Effector memory CD4-positive, alpha-beta T cell (primary cell): ENCODE data around the gene CGB5.
A peak's percentile ranks its signal among the peaks of the same experiment; 100 is the strongest.
"Not testable (repeated sequence)": the region's sequence is repeated elsewhere in the genome, so short reads cannot be mapped to it uniquely, and the experiment has no call there.

Experiments
- DNase-seq, 3 donors: peaks; one replicate each; pipeline ENCODE4 v3.0.0-alpha.2; 2020
- H3K27ac ChIP-seq: 2 replicates; pipeline ENCODE4 v1.7.0; 2013; ENCODE audit warnings: mild to moderate bottlenecking, low read length, moderate library complexity; ENCODE audit not compliant: insufficient read depth, poor library complexity, severe bottlenecking
- H3K27me3 ChIP-seq: replicated peaks from 2 replicates; pipeline ENCODE4 v1.7.0; 2013; ENCODE audit warnings: mild to moderate bottlenecking, low read length; ENCODE audit not compliant: insufficient read depth, control insufficient read depth, poor library complexity, severe bottlenecking
- H3K36me3 ChIP-seq: 2 replicates; pipeline ENCODE4 v1.7.0; 2013; ENCODE audit warnings: mild to moderate bottlenecking, low read length, moderate library complexity; ENCODE audit not compliant: control insufficient read depth, insufficient read depth
- H3K4me1 ChIP-seq: 2 replicates; pipeline ENCODE4 v1.7.0; 2013; ENCODE audit warnings: low read length, mild to moderate bottlenecking; ENCODE audit not compliant: control insufficient read depth, insufficient read depth, poor library complexity, severe bottlenecking
- H3K4me3 ChIP-seq: 2 replicates; pipeline ENCODE4 v1.7.0; 2013; ENCODE audit warnings: low read length, low read depth, mild to moderate bottlenecking; ENCODE audit not compliant: insufficient read depth, poor library complexity, severe bottlenecking
- H3K9me3 ChIP-seq: 2 replicates; pipeline ENCODE4 v1.7.0; 2013; ENCODE audit warnings: mild to moderate bottlenecking, low read length, moderate library complexity; ENCODE audit not compliant: control insufficient read depth

CGB5 gene

DNA sequence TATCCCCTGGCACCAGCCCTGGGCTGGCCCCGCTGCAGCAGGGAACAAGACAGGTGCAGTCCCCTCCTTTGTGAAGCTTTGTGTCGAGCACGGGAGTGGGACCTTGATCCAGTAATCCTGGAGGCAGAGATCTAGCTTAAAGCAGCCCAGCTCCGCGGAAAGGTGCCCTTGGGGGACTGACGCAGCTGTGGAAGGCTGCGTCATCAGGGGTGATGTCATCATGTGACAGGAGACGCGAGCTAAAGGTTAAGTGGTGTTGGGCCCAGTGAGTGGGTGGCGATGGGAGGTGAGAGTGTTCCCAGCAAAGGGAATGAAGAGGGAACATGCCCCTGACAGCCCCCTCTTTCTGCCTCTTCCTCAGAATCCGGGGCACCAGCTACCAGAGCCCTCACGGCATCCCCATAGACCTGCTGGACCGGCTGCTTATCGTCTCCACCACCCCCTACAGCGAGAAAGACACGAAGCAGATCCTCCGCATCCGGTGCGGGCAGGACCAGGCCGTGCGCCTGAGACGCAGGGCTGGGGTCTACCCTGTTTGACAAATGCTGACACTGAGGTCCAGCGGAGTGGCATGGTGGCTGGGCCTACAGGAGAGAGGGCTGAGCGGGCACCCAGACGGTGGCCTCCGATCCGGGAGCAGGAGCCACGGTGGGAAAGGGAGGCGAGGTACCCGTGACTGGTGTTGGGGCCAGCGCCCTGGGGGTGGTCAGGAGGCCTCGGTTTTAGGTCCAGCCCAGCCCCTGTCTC is 29.4 kb upstream of the CGB5 start:
- DNase-seq, result no peak
- Histone ChIP-seq H3K4me3 (no peak overlapping the region), H3K4me1 (peaks cover 8% of the 10 kb centered on the region), H3K9me3 (no peaks in the 10 kb centered on the region), H3K36me3 (peaks cover 21% of the 10 kb centered on the region), H3K27ac (no peak overlapping the region), H3K27me3 (no peaks in the 10 kb centered on the region)

DNA sequence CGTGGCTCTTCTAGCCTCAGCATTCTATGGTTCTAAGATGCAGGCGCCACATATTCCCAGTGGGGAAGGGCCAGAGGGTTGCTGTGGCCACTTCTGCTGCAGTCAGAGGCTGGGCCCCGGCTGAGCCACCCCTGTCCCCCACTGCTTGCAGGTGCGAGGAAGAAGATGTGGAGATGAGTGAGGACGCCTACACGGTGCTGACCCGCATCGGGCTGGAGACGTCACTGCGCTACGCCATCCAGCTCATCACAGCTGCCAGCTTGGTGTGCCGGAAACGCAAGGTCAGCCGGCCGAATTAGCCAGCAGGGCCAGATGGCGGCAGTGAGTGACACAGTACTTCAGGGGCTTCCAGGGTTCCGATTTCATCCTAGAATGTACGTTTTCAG is 28.8 kb upstream of the CGB5 start:
- Histone ChIP-seq H3K4me3 (no peak overlapping the region), H3K36me3 (peaks cover 16% of the 10 kb centered on the region), H3K4me1 (peaks cover 13% of the 10 kb centered on the region), H3K27ac (no peak overlapping the region), H3K9me3 (no peaks in the 10 kb centered on the region), H3K27me3 (no peaks in the 10 kb centered on the region)
- no peak for DNase-seq

DNA sequence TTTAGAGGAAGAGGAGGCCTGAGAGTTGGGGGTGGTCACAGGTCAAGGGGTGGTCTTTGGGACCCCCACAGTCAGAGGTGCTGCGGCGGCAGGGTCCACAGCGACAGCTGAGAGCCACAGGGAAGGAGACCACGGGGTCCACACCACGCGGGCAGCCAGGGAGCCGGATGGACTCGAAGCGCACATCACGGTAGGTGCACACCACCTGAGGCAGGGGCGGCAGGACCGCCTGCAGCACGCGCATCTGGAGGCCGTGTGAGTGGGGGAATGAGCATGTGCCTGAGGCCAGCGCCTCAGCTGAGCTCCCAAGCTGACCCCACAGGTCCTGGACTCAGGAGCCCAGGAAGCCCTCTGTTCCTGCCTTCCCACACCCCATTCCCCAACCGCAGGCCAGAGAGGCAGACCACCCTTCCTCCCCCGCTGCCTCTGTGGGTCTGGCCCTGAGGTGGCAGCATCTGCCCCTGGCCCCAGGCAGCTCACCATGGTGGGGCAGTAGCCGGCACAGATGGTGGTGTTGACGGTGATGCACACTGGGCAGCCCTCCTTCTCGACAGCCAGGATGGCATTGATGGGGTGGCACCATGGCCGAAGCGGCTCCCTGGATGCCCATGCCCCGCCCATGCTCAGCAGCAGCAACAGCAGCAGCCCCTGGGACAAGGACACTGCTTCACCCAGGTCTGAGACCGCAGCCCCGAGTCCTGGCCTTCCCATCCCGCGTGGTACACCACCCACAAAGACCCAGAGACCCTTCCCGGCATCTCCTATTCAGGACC is 27.4 kb upstream of the CGB5 start:
- no peak for DNase-seq
- Histone ChIP-seq H3K4me3 (no peak overlapping the region), H3K27me3 (no peaks in the 10 kb centered on the region), H3K27ac (no peak overlapping the region), H3K9me3 (no peaks in the 10 kb centered on the region), H3K36me3 (peaks cover 5% of the 10 kb centered on the region), H3K4me1 (peaks cover 13% of the 10 kb centered on the region)

DNA sequence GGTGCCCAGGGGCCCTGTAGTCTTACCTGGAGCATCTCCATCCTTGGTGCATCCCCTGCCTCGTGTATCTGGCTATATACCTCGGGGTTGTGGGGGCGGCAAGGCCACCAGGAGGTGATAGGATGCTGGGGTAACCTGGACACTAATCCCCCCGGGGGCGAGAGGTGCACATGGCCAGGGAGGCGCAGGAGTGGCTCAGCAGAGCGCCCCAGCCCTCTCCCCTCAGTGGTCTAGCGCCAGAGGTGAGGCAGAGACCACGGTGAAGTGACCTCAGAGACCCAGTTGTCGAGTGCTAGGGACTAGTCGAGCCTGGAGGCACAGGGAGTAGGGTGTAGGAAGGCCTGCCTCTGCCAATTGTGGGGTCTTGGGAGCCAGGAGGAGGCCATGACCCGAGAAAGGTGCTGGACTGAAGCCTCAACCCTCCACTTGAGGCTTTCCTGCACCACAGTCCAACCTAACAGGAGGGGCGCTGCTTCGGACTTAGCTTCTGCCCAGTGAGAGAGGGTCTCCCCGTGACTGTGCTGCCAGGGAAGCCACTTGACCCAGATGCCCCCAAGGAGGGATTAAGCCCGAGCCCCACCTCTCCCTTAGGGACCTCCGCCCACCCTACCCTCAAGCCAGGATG is 26.5 kb upstream of the CGB5 start, which contains the start of gene LHB:
LHB (minus strand) TSS at position 51 of the 625 bp plus-strand sequence; CDS start at position 41, 10 bp downstream.
- no peak for DNase-seq
- Histone ChIP-seq H3K36me3 (peaks cover 1% of the 10 kb centered on the region), H3K9me3 (no peaks in the 10 kb centered on the region), H3K4me3 (peak within 1 kb of the TSS; percentile 66), H3K27ac (peak within 1 kb of the TSS; percentile 48), H3K4me1 (peaks cover 13% of the 10 kb centered on the region), H3K27me3 (no peaks in the 10 kb centered on the region)

DNA sequence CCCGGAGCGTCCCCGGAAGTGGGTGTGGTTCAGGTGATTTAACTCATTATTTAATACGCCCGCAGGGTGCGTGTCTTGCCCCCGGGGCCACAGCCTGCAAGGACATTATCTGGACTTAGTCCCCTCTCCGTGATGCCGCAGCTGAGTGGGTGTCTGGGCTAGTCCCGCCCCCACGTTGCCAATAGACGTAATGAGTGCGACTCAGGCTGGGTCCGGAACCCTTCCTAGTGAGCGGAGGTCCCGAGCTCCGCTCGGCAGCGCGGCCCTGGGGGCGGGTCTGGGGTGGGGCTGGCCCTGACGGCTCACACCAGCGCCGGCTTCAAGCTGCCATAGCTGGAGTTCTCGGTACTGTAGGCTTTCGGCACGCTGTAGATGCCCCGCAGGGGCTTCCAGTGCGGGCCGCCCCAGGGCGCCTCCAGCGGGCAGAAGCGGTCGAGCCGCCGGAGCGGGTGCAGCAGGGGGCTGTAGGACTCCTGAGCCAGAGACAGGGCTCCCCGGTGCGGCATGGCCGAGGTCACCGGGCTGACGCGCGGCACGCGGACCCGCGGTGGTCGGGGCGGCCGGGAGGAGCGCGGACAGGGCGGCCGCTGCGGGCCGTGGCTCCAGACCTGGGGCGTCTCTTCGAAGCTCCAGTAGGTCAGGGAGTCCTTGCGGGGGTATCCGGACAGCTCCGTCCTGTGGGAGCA is 25.8 kb upstream of the CGB5 start:
- Histone ChIP-seq H3K4me1 (peaks cover 13% of the 10 kb centered on the region), H3K9me3 (no peaks in the 10 kb centered on the region), H3K36me3 (no peaks in the 10 kb centered on the region), H3K27ac (peak overlapping the region; percentile 48), H3K27me3 (no peaks in the 10 kb centered on the region), H3K4me3 (peak overlapping the region; percentile 66)
- DNase-seq, result peak; percentile 32 to 55 (median 49)

DNA sequence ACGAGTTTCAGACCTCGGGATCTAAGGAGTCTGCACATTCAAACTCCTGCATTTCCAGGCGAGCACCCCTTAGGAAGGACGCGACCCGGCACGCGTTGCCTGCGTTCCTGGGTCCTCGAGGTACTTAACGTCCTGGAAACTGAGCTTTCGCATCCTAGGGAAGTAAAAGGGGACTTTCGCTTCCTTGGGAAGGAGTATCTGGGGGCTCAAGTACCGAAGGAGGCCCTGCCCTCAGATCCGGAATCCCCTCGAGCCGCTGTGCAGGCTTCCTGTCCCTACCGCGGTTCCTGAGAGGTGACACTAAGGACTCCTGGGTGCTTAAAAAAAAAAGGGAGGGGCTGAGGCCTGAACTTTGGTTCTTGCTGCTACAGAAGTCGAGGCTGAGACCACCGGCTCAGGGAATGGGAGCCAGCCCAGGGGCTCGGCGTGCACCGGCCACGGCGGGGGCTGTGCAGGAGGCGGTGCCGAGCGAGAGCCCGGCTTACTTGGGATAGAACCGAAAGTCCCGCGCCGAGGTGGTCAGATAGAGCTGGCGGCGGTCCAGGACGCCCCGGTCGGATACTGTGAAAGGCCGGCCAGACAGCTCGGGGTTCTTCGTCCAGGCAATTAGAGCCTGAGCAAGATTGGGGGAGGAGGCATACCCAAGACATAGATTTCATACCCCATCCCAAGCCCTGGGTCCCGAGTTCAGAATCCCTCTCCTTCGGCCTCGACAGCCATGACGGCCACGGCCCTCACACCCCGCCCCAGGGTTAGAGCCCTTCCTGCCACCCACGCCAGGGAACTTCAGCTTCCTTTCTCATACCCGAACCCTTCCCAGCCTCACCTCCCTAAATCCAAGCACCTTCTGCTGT is 25.0 kb upstream of the CGB5 start:
- H3K27me3 ChIP-seq, H3K9me3 ChIP-seq, H3K27ac ChIP-seq, DNase-seq, H3K36me3 ChIP-seq: not testable (repeated sequence)
- peaks cover 13% of the 10 kb centered on the region for H3K4me1 ChIP-seq
- peak overlapping the region; percentile 66 for H3K4me3 ChIP-seq

DNA sequence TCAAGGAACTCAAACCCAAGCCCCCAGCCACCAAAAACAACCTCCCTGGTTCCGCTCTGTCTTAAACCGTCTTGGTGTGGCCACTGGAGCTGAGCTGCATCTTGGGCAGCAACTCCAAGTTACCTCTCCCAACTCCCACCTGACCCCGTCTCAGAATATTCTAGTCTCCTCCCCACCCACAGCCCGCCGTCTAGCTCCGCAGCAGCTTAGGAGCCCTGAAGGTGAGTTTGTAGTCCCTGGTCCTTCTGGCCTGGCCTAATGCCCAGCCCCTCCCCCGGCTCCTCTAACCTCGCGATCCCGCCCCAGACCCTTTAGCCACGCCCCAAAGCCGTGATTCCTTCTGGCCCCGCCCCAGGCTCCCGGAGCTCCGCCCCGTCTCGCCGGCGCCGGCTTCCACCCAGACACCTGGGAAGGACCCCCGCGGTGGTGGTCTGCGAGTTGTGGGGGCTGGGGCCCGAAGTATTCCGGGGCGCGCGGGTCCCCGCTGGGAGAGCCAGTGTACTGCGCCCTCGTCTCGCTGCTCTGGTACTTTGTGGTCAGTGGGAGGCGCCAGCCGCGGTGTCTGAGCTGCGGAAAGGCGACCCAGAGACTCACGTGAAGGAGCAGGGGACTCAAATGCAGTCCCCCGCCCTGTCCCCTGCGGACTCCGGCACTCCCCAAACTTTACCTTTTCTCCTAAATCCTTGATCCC is 24.3 kb upstream of the CGB5 start:
- Histone ChIP-seq H3K27ac (no peak overlapping the region), H3K4me3 (peak overlapping the region; percentile 66), H3K27me3 (no peaks in the 10 kb centered on the region), H3K4me1 (peaks cover 13% of the 10 kb centered on the region), H3K9me3 (no peaks in the 10 kb centered on the region), H3K36me3 (no peaks in the 10 kb centered on the region)
- peak; percentile 45 to 57 (median 46) for DNase-seq

DNA sequence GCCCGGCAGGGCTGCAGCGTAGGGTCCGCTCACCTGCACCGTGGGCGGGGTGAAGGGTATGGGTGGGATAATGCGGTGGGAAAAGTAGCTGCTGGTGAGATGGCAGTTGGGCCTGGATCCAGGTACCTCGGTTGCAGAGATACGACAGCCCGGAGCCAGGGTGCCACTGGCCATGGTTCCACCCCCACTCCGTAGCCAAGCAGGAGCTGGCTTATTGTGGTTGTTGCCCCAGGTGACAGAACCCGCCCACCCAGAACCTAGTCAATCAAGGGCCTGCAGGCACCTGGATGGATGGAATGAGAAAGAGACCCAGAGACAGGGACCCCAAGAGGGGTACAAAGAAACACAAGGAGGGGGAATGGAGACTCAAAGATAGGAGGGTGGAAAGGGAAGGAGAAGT is 23.3 kb upstream of the CGB5 start:
- peaks cover 13% of the 10 kb centered on the region for H3K4me1 ChIP-seq
- H3K9me3 ChIP-seq, result no peaks in the 10 kb centered on the region
- no peak for DNase-seq
- H3K27me3 ChIP-seq, result no peaks in the 10 kb centered on the region
- H3K36me3 ChIP-seq, result no peaks in the 10 kb centered on the region
- no peak overlapping the region for H3K4me3 ChIP-seq
- no peak overlapping the region for H3K27ac ChIP-seq
